Measurements from ENCODE around the gene OR1I1. TPM values are rescaled to one million over a fixed set of nuclear protein-coding genes. Genes with fewer than 3 reads are reported as not detected.

OR1I1 gene
- total RNA-seq, 4 donors from 2014 or later, result not detected

DNA sequence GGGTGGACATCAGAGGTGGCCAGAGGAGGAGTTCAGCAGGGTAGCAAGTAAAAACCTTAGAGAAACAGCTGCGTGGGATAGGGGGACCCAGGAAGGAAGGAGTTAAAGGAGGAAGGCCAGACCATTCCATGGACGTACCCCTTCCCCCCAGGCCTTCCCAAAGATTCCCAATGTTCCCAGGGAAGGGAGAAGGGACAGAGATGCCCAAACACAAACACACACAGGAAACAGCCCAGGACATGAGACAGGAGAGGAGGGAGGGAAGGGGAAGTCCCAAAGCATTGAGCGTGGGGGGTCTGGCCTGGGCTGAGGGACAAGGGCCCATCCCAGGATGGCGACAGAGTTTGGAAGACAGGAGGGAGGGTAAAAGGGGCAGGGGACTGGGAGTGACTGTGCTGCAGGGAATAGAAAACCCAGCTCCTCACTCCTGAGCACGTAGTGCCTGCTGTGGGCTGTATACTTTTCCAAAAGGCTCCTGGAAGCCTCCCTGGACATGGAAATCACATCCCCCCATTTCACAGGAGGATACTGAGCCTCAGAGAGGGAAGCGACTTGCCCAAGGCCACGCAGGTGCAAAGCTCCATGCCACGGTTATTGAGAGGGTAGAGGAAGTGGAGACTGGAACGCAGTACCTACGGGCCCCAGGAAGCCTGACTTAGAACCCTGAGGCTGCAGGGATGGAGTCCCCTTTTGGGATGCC is 26.3 kb downstream of the OR1I1 start:
- H3K4me1 ChIP-seq, result peaks cover 0 to 2% of the 10 kb centered on the region in 2 donors
- intact Hi-C loops (cut with DNase I; ENCODE audit: low total_unique reads), result no loop called here
- H3K9me3 ChIP-seq, result peaks cover 0 to 4% (median 4%) of the 10 kb centered on the region in 3 donors
- H3K27ac ChIP-seq, result peak overlapping the region; percentile 79 to 87 (median 80)
- DNase-seq, result no peak
- peak overlapping the region; percentile 65 to 79 (median 78) for H3K4me3 ChIP-seq
- H3K27me3 ChIP-seq, result peaks cover 10 to 29% (median 12%) of the 10 kb centered on the region in 3 donors
- no peak for ATAC-seq
- in situ Hi-C loops (cut with MboI; ENCODE audit: low sequenced_read_pairs in 4 of 4), result no loop called here
- no peak for TF ChIP-seq POLR2A (IDR thresholded peaks at IDR 0.05)
- TF ChIP-seq, protein P1, sequence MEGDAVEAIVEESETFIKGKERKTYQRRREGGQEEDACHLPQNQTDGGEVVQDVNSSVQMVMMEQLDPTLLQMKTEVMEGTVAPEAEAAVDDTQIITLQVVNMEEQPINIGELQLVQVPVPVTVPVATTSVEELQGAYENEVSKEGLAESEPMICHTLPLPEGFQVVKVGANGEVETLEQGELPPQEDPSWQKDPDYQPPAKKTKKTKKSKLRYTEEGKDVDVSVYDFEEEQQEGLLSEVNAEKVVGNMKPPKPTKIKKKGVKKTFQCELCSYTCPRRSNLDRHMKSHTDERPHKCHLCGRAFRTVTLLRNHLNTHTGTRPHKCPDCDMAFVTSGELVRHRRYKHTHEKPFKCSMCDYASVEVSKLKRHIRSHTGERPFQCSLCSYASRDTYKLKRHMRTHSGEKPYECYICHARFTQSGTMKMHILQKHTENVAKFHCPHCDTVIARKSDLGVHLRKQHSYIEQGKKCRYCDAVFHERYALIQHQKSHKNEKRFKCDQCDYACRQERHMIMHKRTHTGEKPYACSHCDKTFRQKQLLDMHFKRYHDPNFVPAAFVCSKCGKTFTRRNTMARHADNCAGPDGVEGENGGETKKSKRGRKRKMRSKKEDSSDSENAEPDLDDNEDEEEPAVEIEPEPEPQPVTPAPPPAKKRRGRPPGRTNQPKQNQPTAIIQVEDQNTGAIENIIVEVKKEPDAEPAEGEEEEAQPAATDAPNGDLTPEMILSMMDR (IDR thresholded peaks at IDR 0.05 in 4 of 5, conservative IDR thresholded peaks at IDR 0.05 in 1 of 5), result no peak
- H3K36me3 ChIP-seq, result no peaks in the 10 kb centered on the region

DNA sequence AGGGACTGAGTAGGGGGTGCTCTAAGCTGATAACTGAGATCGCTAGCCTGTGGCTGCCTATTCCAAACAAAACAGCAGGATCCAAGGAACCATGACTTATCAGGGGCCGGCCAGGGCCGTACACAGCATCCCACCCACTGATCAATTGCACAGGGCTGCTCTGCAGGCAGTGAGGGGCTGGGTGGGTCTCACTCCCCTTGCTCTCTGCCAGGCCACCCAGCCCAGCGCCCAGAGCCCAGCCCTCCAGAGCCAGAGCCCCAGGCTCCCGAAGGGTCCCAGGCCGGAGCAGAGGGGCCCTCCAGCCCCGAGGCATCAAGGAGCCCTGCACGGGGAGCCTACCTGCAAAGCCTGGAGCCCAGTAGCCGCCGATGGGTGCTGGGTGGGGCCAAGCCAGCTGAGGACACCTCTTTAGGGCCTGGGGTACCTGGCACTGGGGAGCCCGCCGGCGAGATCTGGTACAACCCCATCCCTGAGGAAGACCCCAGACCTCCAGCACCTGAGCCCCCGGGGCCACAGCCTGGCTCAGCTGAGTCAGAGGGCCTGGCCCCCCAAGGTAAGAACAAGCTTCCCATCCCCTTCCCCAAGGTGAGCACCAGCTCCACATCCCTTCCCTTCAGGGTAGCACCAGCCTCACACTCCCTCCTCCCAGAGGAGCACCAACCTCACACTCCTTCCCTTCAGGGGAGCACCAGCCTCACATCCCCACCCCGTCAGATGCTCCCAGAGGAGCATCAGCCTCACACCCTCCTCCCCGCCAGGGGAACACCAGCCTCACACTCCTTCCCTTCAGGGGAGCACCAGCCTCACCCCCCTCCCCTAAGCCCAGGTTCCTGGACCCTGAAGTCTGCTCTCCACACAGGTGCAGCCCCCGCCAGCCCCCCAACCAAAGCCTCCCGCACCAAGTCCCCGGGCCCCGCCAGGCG is 27.1 kb downstream of the OR1I1 start:
- DNase-seq (no peak), ATAC-seq (no peak)
- no peak overlapping the region for H3K4me3 ChIP-seq
- H3K4me1 ChIP-seq, result peaks cover 0 to 2% of the 10 kb centered on the region in 2 donors
- intact Hi-C loops (cut with DNase I; ENCODE audit: low total_unique reads), result no loop called here
- H3K27ac ChIP-seq, result peak overlapping the region; percentile 79 to 87 (median 80)
- TF ChIP-seq, protein P1 (IDR thresholded peaks at IDR 0.05 in 4 of 5, conservative IDR thresholded peaks at IDR 0.05 in 1 of 5), result no peak
- no peak for TF ChIP-seq POLR2A (IDR thresholded peaks at IDR 0.05)
- peaks cover 0 to 3% (median 0%) of the 10 kb centered on the region in 3 donors for H3K9me3 ChIP-seq
- peaks cover 10 to 26% (median 12%) of the 10 kb centered on the region in 3 donors for H3K27me3 ChIP-seq
- in situ Hi-C loops (cut with MboI; ENCODE audit: low sequenced_read_pairs in 4 of 4), result no loop called here
- H3K36me3 ChIP-seq, result no peaks in the 10 kb centered on the region

DNA sequence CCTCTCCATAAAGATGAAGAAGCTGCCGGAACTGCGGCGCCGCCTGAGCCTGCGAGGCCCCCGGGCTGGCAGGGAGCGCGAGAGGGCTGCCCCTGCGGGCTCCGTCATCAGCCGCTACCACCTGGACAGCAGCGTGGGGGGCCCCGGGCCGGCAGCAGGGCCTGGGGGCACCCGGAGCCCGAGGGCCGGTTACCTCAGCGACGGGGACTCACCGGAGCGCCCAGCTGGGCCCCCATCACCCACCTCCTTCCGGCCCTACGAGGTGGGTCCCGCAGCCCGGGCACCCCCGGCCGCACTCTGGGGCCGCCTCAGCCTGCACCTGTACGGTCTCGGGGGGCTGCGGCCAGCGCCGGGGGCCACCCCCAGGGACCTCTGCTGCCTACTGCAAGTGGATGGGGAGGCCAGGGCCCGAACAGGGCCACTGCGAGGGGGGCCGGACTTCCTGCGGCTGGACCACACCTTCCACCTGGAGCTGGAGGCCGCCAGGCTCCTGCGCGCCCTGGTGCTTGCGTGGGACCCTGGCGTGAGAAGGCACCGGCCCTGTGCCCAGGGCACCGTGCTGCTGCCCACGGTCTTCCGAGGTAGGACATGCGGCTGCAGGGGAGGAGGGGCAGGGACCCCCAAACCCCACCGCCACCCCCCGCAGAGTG is 27.9 kb downstream of the OR1I1 start:
- in situ Hi-C loops (cut with MboI; ENCODE audit: low sequenced_read_pairs in 4 of 4), result no loop called here
- no peak overlapping the region for H3K27ac ChIP-seq
- H3K4me1 ChIP-seq, result peaks cover 0 to 2% of the 10 kb centered on the region in 2 donors
- H3K36me3 ChIP-seq, result no peaks in the 10 kb centered on the region
- TF ChIP-seq, protein P1 (IDR thresholded peaks at IDR 0.05 in 4 of 5, conservative IDR thresholded peaks at IDR 0.05 in 1 of 5), result no peak
- no peak for TF ChIP-seq POLR2A (IDR thresholded peaks at IDR 0.05)
- H3K4me3 ChIP-seq, result no peak overlapping the region
- intact Hi-C loops (cut with DNase I; ENCODE audit: low total_unique reads), result no loop called here
- DNase-seq, result no peak
- peaks cover 10 to 23% (median 10%) of the 10 kb centered on the region in 3 donors for H3K27me3 ChIP-seq
- H3K9me3 ChIP-seq, result no peaks in the 10 kb centered on the region
- ATAC-seq, result no peak

DNA sequence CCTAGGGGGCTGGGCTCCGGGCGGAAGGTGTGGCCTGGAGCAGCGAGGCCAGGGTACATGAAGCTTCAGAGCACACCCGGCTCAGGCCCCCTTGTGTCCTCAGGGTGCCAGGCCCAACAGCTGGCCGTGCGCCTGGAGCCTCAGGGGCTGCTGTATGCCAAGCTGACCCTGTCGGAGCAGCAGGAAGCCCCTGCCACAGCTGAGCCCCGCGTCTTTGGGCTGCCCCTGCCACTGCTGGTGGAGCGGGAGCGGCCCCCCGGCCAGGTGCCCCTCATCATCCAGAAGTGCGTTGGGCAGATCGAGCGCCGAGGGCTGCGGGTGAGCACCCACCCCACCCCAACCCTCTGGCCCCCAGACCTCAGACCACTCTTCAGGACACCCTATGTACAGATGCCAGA is 28.4 kb downstream of the OR1I1 start:
- intact Hi-C loops (cut with DNase I; ENCODE audit: low total_unique reads) (no loop called here), in situ Hi-C loops (cut with MboI; ENCODE audit: low sequenced_read_pairs in 4 of 4) (no loop called here)
- no peaks in the 10 kb centered on the region for H3K9me3 ChIP-seq
- H3K4me3 ChIP-seq, result no peak overlapping the region
- peaks cover 0 to 2% of the 10 kb centered on the region in 2 donors for H3K4me1 ChIP-seq
- TF ChIP-seq, protein P1 (IDR thresholded peaks at IDR 0.05 in 4 of 5, conservative IDR thresholded peaks at IDR 0.05 in 1 of 5), result no peak
- TF ChIP-seq POLR2A (IDR thresholded peaks at IDR 0.05), result no peak
- ATAC-seq (no peak), DNase-seq (no peak)
- H3K27ac ChIP-seq, result no peak overlapping the region
- no peaks in the 10 kb centered on the region for H3K36me3 ChIP-seq
- H3K27me3 ChIP-seq, result peaks cover 9 to 20% (median 10%) of the 10 kb centered on the region in 3 donors

Measured in gastrocnemius medialis (tissue), 4 donors.